Hypothalamus (tissue), 51 donors: ENCODE data around the gene OR6B2.
"Not testable (repeated sequence)": the region's sequence is repeated elsewhere in the genome, so short reads cannot be mapped to it uniquely, and the experiment has no call there.

Experiments
- DNase-seq, 51 donors: peaks; one replicate each; lab custom pipeline; 2025; lab: John Stamatoyannopoulos, UW

The OR6B2 gene

GRCh38 chr2:240030379-240031094, at the start of gene OR6B2:
OR6B2 (minus strand) TSS chr2:240030429; CDS start chr2:240030429, 0 bp downstream.
- DNase-seq = no peak

- no peak for DNase-seq
These were observed 48.4 kb upstream of the OR6B2 start for GRCh38 chr2:240078631-240079030.

- DNase-seq = no peak
These were observed 47.2 kb upstream of the OR6B2 start for GRCh38 chr2:240077442-240077841.

- DNase-seq = no peak
These were observed 44.3 kb upstream of the OR6B2 start for GRCh38 chr2:240074545-240074944.

GRCh38 chr2:240070907-240071306, 40.7 kb upstream of the OR6B2 start:
- DNase-seq = no peak

- DNase-seq = no peak
These were observed 39.6 kb upstream of the OR6B2 start for GRCh38 chr2:240069829-240070228.

GRCh38 chr2:240068193-240068592, 38.0 kb upstream of the OR6B2 start:
- no peak for DNase-seq

GRCh38 chr2:240066489-240066888, 36.3 kb upstream of the OR6B2 start:
- no peak for DNase-seq

- DNase-seq = no peak
These were observed 34.7 kb upstream of the OR6B2 start for GRCh38 chr2:240064898-240065297.

GRCh38 chr2:240060977-240061591, 30.9 kb upstream of the OR6B2 start:
- DNase-seq = peak in 14 of 51 donors; percentile 22 to 71 (median 48)

- DNase-seq = no peak
These were observed 26.4 kb upstream of the OR6B2 start for GRCh38 chr2:240056678-240057077.

- no peak for DNase-seq
These were observed 25.1 kb upstream of the OR6B2 start for GRCh38 chr2:240055177-240055917.

GRCh38 chr2:240053173-240054155, 23.2 kb upstream of the OR6B2 start, which contains the start of gene OR6B3:
OR6B3 (minus strand) TSS chr2:240053521.
- no peak for DNase-seq

GRCh38 chr2:240052524-240052923, 22.3 kb upstream of the OR6B2 start:
- no peak for DNase-seq

- peak in 5 of 51 donors; percentile 26 to 70 (median 36) for DNase-seq
These were observed 21.5 kb upstream of the OR6B2 start for GRCh38 chr2:240051697-240052096.

GRCh38 chr2:240050278-240050677, 20.0 kb upstream of the OR6B2 start:
- no peak for DNase-seq

GRCh38 chr2:240048237-240048636, 18.0 kb upstream of the OR6B2 start:
- no peak for DNase-seq

- DNase-seq = no peak
These were observed 14.9 kb upstream of the OR6B2 start for GRCh38 chr2:240045098-240045497.

- not testable (repeated sequence) for DNase-seq
These were observed 13.9 kb upstream of the OR6B2 start for GRCh38 chr2:240044096-240044495.

- no peak for DNase-seq
These were observed 13.2 kb upstream of the OR6B2 start for GRCh38 chr2:240043279-240043989.
